Osteocyte (in vitro differentiated cells): Measurements from ENCODE around the gene ATXN2. TPM values are rescaled to one million over a fixed set of nuclear protein-coding genes. Genes with fewer than 3 reads are reported as not detected.

ENCODE experiments used
- DNase-seq: peaks from one replicate; pipeline ENCODE4 v3.0.0; 2021; ENCODE audit warnings: mixed read lengths; ENCODE audit not compliant: unreplicated experiment; ENCODE audit errors: extremely low spot score
- H3K27ac Mint-ChIP-seq: one replicate; pipeline ENCODE4 v1.8.0; 2021; ENCODE audit warnings: mild to moderate bottlenecking, mixed read lengths; ENCODE audit not compliant: unreplicated experiment
- H3K27me3 Mint-ChIP-seq: one replicate; pipeline ENCODE4 v1.8.0; 2021; ENCODE audit warnings: mixed read lengths; ENCODE audit not compliant: unreplicated experiment
- H3K36me3 Mint-ChIP-seq: one replicate; pipeline ENCODE4 v1.8.0; 2021; ENCODE audit warnings: mixed read lengths; ENCODE audit not compliant: unreplicated experiment
- H3K4me1 Mint-ChIP-seq: one replicate; pipeline ENCODE4 v1.8.0; 2021; ENCODE audit warnings: mixed read lengths; ENCODE audit not compliant: unreplicated experiment
- H3K4me3 Mint-ChIP-seq: one replicate; pipeline ENCODE4 v1.8.0; 2021; ENCODE audit warnings: mild to moderate bottlenecking, moderate library complexity, mixed read lengths; ENCODE audit not compliant: unreplicated experiment
- H3K9me3 Mint-ChIP-seq: one replicate; pipeline ENCODE4 v1.8.0; 2021; ENCODE audit warnings: mixed read lengths; ENCODE audit not compliant: unreplicated experiment
- CTCF ChIP-seq: fragments of 200-600 bp; sonication (generic); IDR thresholded peaks from 2 replicates; pipeline ENCODE4 v1.5.0; 2021; ENCODE audit warnings: antibody characterized with exemption, mild to moderate bottlenecking, moderate library complexity
- long read RNA-seq: library from polyadenylated mRNA; unstranded; transcript quantifications from one replicate; pipeline ENCODE4 v2.0.0, GENCODE V29; 2021
- total RNA-seq: library from RNA; stranded (reverse); gene quantifications from 2 replicates; pipeline ENCODE4 v1.2.1, GENCODE V29; 2021

Gene ATXN2
- 76.7 and 78.9 TPM in 2 replicates for total RNA-seq
- long read RNA-seq, partial matches to known transcripts, result 5 of 22 reads
- long read RNA-seq, other reads (novel, unspliced or antisense), result 17 of 22 reads

- H3K4me3 Mint-ChIP-seq, result peak within 1 kb of the TSS; percentile 85
- TF ChIP-seq CTCF, result no peak
- H3K9me3 Mint-ChIP-seq, result no peaks in the 10 kb centered on the region
- H3K27ac Mint-ChIP-seq, result peak within 1 kb of the TSS; percentile 87
- H3K36me3 Mint-ChIP-seq, result no peaks in the 10 kb centered on the region
- no peak for DNase-seq
- no peaks in the 10 kb centered on the region for H3K27me3 Mint-ChIP-seq
- H3K4me1 Mint-ChIP-seq, result peaks cover 38% of the 10 kb centered on the region
These were observed at the start of gene ATXN2 for GRCh38 chr12:111598637-111599452. Gene ATXN2 (minus strand): TSS chr12:111599315. CDS start chr12:111599034, 281 bp downstream.

- Mint-ChIP-seq H3K9me3 (no peaks in the 10 kb centered on the region), H3K4me1 (no peaks in the 10 kb centered on the region), H3K27me3 (no peaks in the 10 kb centered on the region), H3K4me3 (no peak overlapping the region), H3K36me3 (peaks cover 50% of the 10 kb centered on the region), H3K27ac (no peak overlapping the region)
- TF ChIP-seq CTCF, result no peak
- DNase-seq, result no peak
These were observed 46.3 kb upstream of the ATXN2 start for GRCh38 chr12:111645433-111645832.

GRCh38 chr12:111643427-111643826 lies 44.3 kb upstream of the ATXN2 start:
- DNase-seq, result no peak
- no peak overlapping the region for H3K27ac Mint-ChIP-seq
- peaks cover under 1% of the 10 kb centered on the region for H3K4me1 Mint-ChIP-seq
- no peak overlapping the region for H3K4me3 Mint-ChIP-seq
- peaks cover 47% of the 10 kb centered on the region for H3K36me3 Mint-ChIP-seq
- no peaks in the 10 kb centered on the region for H3K27me3 Mint-ChIP-seq
- TF ChIP-seq CTCF, result no peak
- H3K9me3 Mint-ChIP-seq, result no peaks in the 10 kb centered on the region

- Mint-ChIP-seq H3K4me3 (no peak overlapping the region), H3K9me3 (no peaks in the 10 kb centered on the region), H3K27ac (no peak overlapping the region), H3K36me3 (peaks cover 47% of the 10 kb centered on the region), H3K27me3 (no peaks in the 10 kb centered on the region), H3K4me1 (peaks cover 1% of the 10 kb centered on the region)
- no peak for TF ChIP-seq CTCF
- DNase-seq, result no peak
These were observed 43.7 kb upstream of the ATXN2 start for GRCh38 chr12:111642681-111643426.

- no peak overlapping the region for H3K4me3 Mint-ChIP-seq
- DNase-seq, result no peak
- no peak for TF ChIP-seq CTCF
- no peak overlapping the region for H3K27ac Mint-ChIP-seq
- H3K27me3 Mint-ChIP-seq, result no peaks in the 10 kb centered on the region
- H3K36me3 Mint-ChIP-seq, result peaks cover 28% of the 10 kb centered on the region
- H3K9me3 Mint-ChIP-seq, result no peaks in the 10 kb centered on the region
- peaks cover 20% of the 10 kb centered on the region for H3K4me1 Mint-ChIP-seq
These were observed 41.4 kb upstream of the ATXN2 start for GRCh38 chr12:111640506-111640905.
